Left lobe of liver (tissue), 2 donors: ENCODE results near the gene PUS7L. TPM values are rescaled to one million over a fixed set of nuclear protein-coding genes. Genes with fewer than 3 reads are reported as not detected.
A peak's percentile ranks its signal among the peaks of the same experiment; 100 is the strongest.
"Not testable (repeated sequence)": the region's sequence is repeated elsewhere in the genome, so short reads cannot be mapped to it uniquely, and the experiment has no call there.

Experiments used
- ATAC-seq: fragments of 200-7000 bp; cut with Tn5 transposase; one replicate; pipeline ENCODE4 v1.9.1; 2020; ENCODE audit warnings: mild to moderate bottlenecking, moderate library complexity
- DNase-seq: peaks from one replicate; pipeline ENCODE4 v3.0.0-alpha.2; 2020; ENCODE audit warnings: low spot score
- total RNA-seq: library from RNA; stranded (reverse); gene quantifications from one replicate; pipeline ENCODE4 v1.2.1, GENCODE V29; 2021
- donor health status: DM: no; HTN: no; CAD: no; lungs with moderate emphysema.
- donor health status: DM: no; HTN: yes; CAD: no.

PUS7L gene
- total RNA-seq, 1 donor from 2014 or later = 3.5 TPM

- no peak for ATAC-seq
- DNase-seq = no peak
These were observed 7.8 kb downstream of the PUS7L start for GRCh38 chr12:43750814-43751213.

- no peak for DNase-seq
- no peak for ATAC-seq
These were observed 9.6 kb downstream of the PUS7L start for GRCh38 chr12:43749016-43749415.

GRCh38 chr12:43744826-43745225 is 13.8 kb downstream of the PUS7L start:
- DNase-seq (no peak), ATAC-seq (no peak)

GRCh38 chr12:43742106-43742505 is 16.5 kb downstream of the PUS7L start:
- ATAC-seq = no peak
- DNase-seq = no peak

GRCh38 chr12:43740511-43741100 is 18.0 kb downstream of the PUS7L start:
- DNase-seq (no peak), ATAC-seq (no peak)

GRCh38 chr12:43737646-43738045 is 20.9 kb downstream of the PUS7L start:
- no peak for ATAC-seq
- DNase-seq = no peak

- DNase-seq (no peak), ATAC-seq (no peak)
These were observed 21.6 kb downstream of the PUS7L start for GRCh38 chr12:43736927-43737440.

GRCh38 chr12:43733687-43734086 is 24.9 kb downstream of the PUS7L start:
- DNase-seq (no peak), ATAC-seq (no peak)

GRCh38 chr12:43730283-43730682 is 28.3 kb downstream of the PUS7L start:
- no peak for DNase-seq

GRCh38 chr12:43728698-43729097 is 29.9 kb downstream of the PUS7L start:
- ATAC-seq (no peak), DNase-seq (no peak)

More at GRCh38 chr12:43730283-43730682, 28.3 kb downstream of the PUS7L start:
- ATAC-seq = no peak

GRCh38 chr12:43728117-43728516 is 30.5 kb downstream of the PUS7L start:
- ATAC-seq = no peak
- no peak for DNase-seq

GRCh38 chr12:43723134-43723533 is 35.5 kb downstream of the PUS7L start:
- DNase-seq (no peak), ATAC-seq (no peak)

- no peak for DNase-seq
- no peak for ATAC-seq
These were observed 36.0 kb downstream of the PUS7L start for GRCh38 chr12:43722621-43723020.

- DNase-seq (no peak), ATAC-seq (no peak)
These were observed 47.2 kb downstream of the PUS7L start for GRCh38 chr12:43711348-43711747.

- not testable (repeated sequence) for ATAC-seq, DNase-seq
These were observed 54.8 kb downstream of the PUS7L start for GRCh38 chr12:43703772-43704171.

GRCh38 chr12:43701194-43701593 is 57.4 kb downstream of the PUS7L start:
- ATAC-seq, DNase-seq: not testable (repeated sequence)

- ATAC-seq = no peak
- no peak for DNase-seq
These were observed 62.4 kb downstream of the PUS7L start for GRCh38 chr12:43696154-43696553.

GRCh38 chr12:43694879-43695278 is 63.7 kb downstream of the PUS7L start:
- no peak for ATAC-seq
- no peak for DNase-seq

GRCh38 chr12:43692064-43692463 is 66.5 kb downstream of the PUS7L start:
- ATAC-seq (no peak), DNase-seq (no peak)

GRCh38 chr12:43685491-43685890 is 73.1 kb downstream of the PUS7L start:
- not testable (repeated sequence) for DNase-seq, ATAC-seq

- ATAC-seq (peak; percentile 70), DNase-seq (no peak)
These were observed 82.3 kb downstream of the PUS7L start for GRCh38 chr12:43676183-43676813.

- no peak for ATAC-seq
- no peak for DNase-seq
These were observed 83.3 kb downstream of the PUS7L start for GRCh38 chr12:43675048-43675904.
